ENCODE results near the gene APCDD1.

The APCDD1 gene

GRCh38 chr18:10424585-10425307 is 29.7 kb upstream of the APCDD1 start:
- DNase-seq (ENCODE audit: low read depth): no peak
- no peak overlapping the region for H3K4me3 ChIP-seq (ENCODE audit: low read depth, low read length)

- DNase-seq (ENCODE audit: low read depth): no peak
- no peak overlapping the region for H3K4me3 ChIP-seq (ENCODE audit: low read depth, low read length)
Observed at GRCh38 chr18:10430677-10431076, 23.8 kb upstream of the APCDD1 start.

- H3K4me3 ChIP-seq (ENCODE audit: low read depth, low read length): no peak overlapping the region
- DNase-seq (ENCODE audit: low read depth): no peak
Observed at GRCh38 chr18:10431680-10432079, 22.8 kb upstream of the APCDD1 start.

GRCh38 chr18:10432781-10433180 is 21.7 kb upstream of the APCDD1 start:
- DNase-seq (ENCODE audit: low read depth): no peak
- H3K4me3 ChIP-seq (ENCODE audit: low read depth, low read length): no peak overlapping the region

- DNase-seq (ENCODE audit: low read depth): no peak
- H3K4me3 ChIP-seq (ENCODE audit: low read depth, low read length): no peak overlapping the region
Observed at GRCh38 chr18:10436160-10436559, 18.3 kb upstream of the APCDD1 start.

- DNase-seq (ENCODE audit: low read depth): no peak
- no peak overlapping the region for H3K4me3 ChIP-seq (ENCODE audit: low read depth, low read length)
Observed at GRCh38 chr18:10437837-10438236, 16.6 kb upstream of the APCDD1 start.

GRCh38 chr18:10439898-10440297 is 14.5 kb upstream of the APCDD1 start:
- no peak overlapping the region for H3K4me3 ChIP-seq (ENCODE audit: low read depth, low read length)

GRCh38 chr18:10440884-10441283 is 13.6 kb upstream of the APCDD1 start:
- no peak overlapping the region for H3K4me3 ChIP-seq (ENCODE audit: low read depth, low read length)
- DNase-seq (ENCODE audit: low read depth): no peak

More at GRCh38 chr18:10439898-10440297, 14.5 kb upstream of the APCDD1 start:
- no peak for DNase-seq (ENCODE audit: low read depth)

GRCh38 chr18:10441472-10441871 is 13.0 kb upstream of the APCDD1 start:
- no peak for DNase-seq (ENCODE audit: low read depth)
- H3K4me3 ChIP-seq (ENCODE audit: low read depth, low read length): no peak overlapping the region

- no peak for DNase-seq (ENCODE audit: low read depth)
- no peak overlapping the region for H3K4me3 ChIP-seq (ENCODE audit: low read depth, low read length)
Observed at GRCh38 chr18:10442551-10442971, 11.9 kb upstream of the APCDD1 start.

GRCh38 chr18:10443001-10443400 is 11.4 kb upstream of the APCDD1 start:
- no peak for DNase-seq (ENCODE audit: low read depth)
- H3K4me3 ChIP-seq (ENCODE audit: low read depth, low read length): no peak overlapping the region

GRCh38 chr18:10444314-10445006 is 10.0 kb upstream of the APCDD1 start:
- DNase-seq (ENCODE audit: low read depth): no peak
- no peak overlapping the region for H3K4me3 ChIP-seq (ENCODE audit: low read depth, low read length)

GRCh38 chr18:10449396-10449795 is 5.0 kb upstream of the APCDD1 start:
- DNase-seq (ENCODE audit: low read depth): no peak
- H3K4me3 ChIP-seq (ENCODE audit: low read depth, low read length): no peak overlapping the region

- no peak for DNase-seq (ENCODE audit: low read depth)
- no peak overlapping the region for H3K4me3 ChIP-seq (ENCODE audit: low read depth, low read length)
Observed at GRCh38 chr18:10450986-10451385, 3.4 kb upstream of the APCDD1 start.

GRCh38 chr18:10453261-10453805 is 1.1 kb upstream of the APCDD1 start:
- H3K4me3 ChIP-seq (ENCODE audit: low read depth, low read length): no peak overlapping the region
- no peak for DNase-seq (ENCODE audit: low read depth)

- peak overlapping the region; percentile 38 for H3K4me3 ChIP-seq (ENCODE audit: low read depth, low read length)
- no peak for DNase-seq (ENCODE audit: low read depth)
Observed at GRCh38 chr18:10454681-10455557, 484 bp downstream of the APCDD1 start.

- no peak for DNase-seq (ENCODE audit: low read depth)
- H3K4me3 ChIP-seq (ENCODE audit: low read depth, low read length): peak overlapping the region; percentile 3
Observed at GRCh38 chr18:10455726-10456453, 1.5 kb downstream of the APCDD1 start.

- DNase-seq (ENCODE audit: low read depth): no peak
- no peak overlapping the region for H3K4me3 ChIP-seq (ENCODE audit: low read depth, low read length)
Observed at GRCh38 chr18:10456718-10457117, 2.3 kb downstream of the APCDD1 start.

GRCh38 chr18:10457128-10457527 is 2.7 kb downstream of the APCDD1 start:
- no peak overlapping the region for H3K4me3 ChIP-seq (ENCODE audit: low read depth, low read length)
- no peak for DNase-seq (ENCODE audit: low read depth)
